Cardiac septum (tissue), 1 donor: ENCODE measurements around the gene FBN2. TPM values are rescaled to one million over a fixed set of nuclear protein-coding genes. Genes with fewer than 3 reads are reported as not detected.

Experiments used
- DNase-seq: peaks from one replicate; pipeline ENCODE4 v3.0.0-alpha.2; 2020; ENCODE audit warnings: low spot score
- intact Hi-C: fragments of 100-400 bp; cut with DNase I; formaldehyde crosslinking; loops from one replicate; pipeline ENCODE4 v1.14.0; 2022
- total RNA-seq: library from RNA; stranded (reverse); fragmentation: NEBNext Ultra II Directional; extraction: Animal tissue kit (Norgen Biotek cat#: 25700); gene quantifications from one replicate; pipeline ENCODE4 v1.2.1, GENCODE V29; 2021
- donor health status: DM: no; HTN: no; CAD: no.

The FBN2 gene
- total RNA-seq, 1 donor from 2014 or later = 7.1 TPM

- intact Hi-C loops = no loop called here
- DNase-seq = no peak
Measured at GRCh38 chr5:128236334-128236733, 301.7 kb downstream of the FBN2 start.

- intact Hi-C loops = no loop called here
- no peak for DNase-seq
Measured at GRCh38 chr5:128234928-128235641, 303.0 kb downstream of the FBN2 start.

GRCh38 chr5:128228521-128228920 is 309.5 kb downstream of the FBN2 start:
- DNase-seq = no peak
- intact Hi-C loops = no loop called here

- no peak for DNase-seq
- intact Hi-C loops = no loop called here
Measured at GRCh38 chr5:128228008-128228407, 310.0 kb downstream of the FBN2 start.

GRCh38 chr5:128225245-128226030 is 312.6 kb downstream of the FBN2 start:
- no peak for DNase-seq

GRCh38 chr5:128224336-128224735 is 313.7 kb downstream of the FBN2 start:
- no peak for DNase-seq
- intact Hi-C loops = no loop called here

More at GRCh38 chr5:128225245-128226030, 312.6 kb downstream of the FBN2 start:
- intact Hi-C loops = no loop called here

- no peak for DNase-seq
- intact Hi-C loops = no loop called here
Measured at GRCh38 chr5:128220841-128221240, 317.2 kb downstream of the FBN2 start.

- intact Hi-C loops = loop anchor here (10.0 kb wide), 1 partner anchor 458 kb away; no protein-coding TSS in a partner anchor
- peak; percentile 83 for DNase-seq
Measured at GRCh38 chr5:128216860-128217531, 321.0 kb downstream of the FBN2 start.

- no peak for DNase-seq
- intact Hi-C loops = loop anchor here (10.0 kb wide), 1 partner anchor 459 kb away; no protein-coding TSS in a partner anchor
Measured at GRCh38 chr5:128216285-128216684, 321.8 kb downstream of the FBN2 start.

GRCh38 chr5:128213833-128214232 is 324.2 kb downstream of the FBN2 start:
- DNase-seq = no peak
- intact Hi-C loops = loop anchor here (1.0 to 10.0 kb wide), 3 partner anchors 284 to 628 kb away; no protein-coding TSS in a partner anchor

- intact Hi-C loops = loop anchor here (1.0 to 10.0 kb wide), 3 partner anchors 285 to 629 kb away; no protein-coding TSS in a partner anchor
- no peak for DNase-seq
Measured at GRCh38 chr5:128213340-128213739, 324.7 kb downstream of the FBN2 start.

- intact Hi-C loops = loop anchor here (5.0 to 10.0 kb wide), 2 partner anchors 463 to 630 kb away; no protein-coding TSS in a partner anchor
- DNase-seq = no peak
Measured at GRCh38 chr5:128212191-128212806, 325.7 kb downstream of the FBN2 start.

GRCh38 chr5:128208436-128208835 is 329.6 kb downstream of the FBN2 start:
- intact Hi-C loops = no loop called here
- DNase-seq = no peak
